CD4-positive, alpha-beta T cell treated with Interleukin-6 for 4 hours (primary cell): ENCODE measurements around the gene PTBP1.

ENCODE experiments used
- DNase-seq: peaks from one replicate; pipeline ENCODE4 v3.0.0-alpha.2; 2020; ENCODE audit warnings: mixed read lengths

PTBP1 gene

GRCh38 chr19:796692-797527, at the start of gene PTBP1:
Gene PTBP1 (plus strand): TSS chr19:797452. CDS start chr19:797498, 46 bp downstream.
- DNase-seq, result peak; percentile 99

- no peak for DNase-seq
Observed at GRCh38 chr19:748274-748598, 49.0 kb upstream of the PTBP1 start.

- DNase-seq, result no peak
Observed at GRCh38 chr19:749811-750210, 47.4 kb upstream of the PTBP1 start.

- no peak for DNase-seq
Observed at GRCh38 chr19:750640-751423, 46.4 kb upstream of the PTBP1 start, which contains the start of gene MISP. Gene MISP (plus strand): TSS chr19:751112. CDS start chr19:756947, 5,835 bp downstream.

- no peak for DNase-seq
Observed at GRCh38 chr19:751501-752341, 45.5 kb upstream of the PTBP1 start.

- no peak for DNase-seq
Observed at GRCh38 chr19:752652-753517, 44.4 kb upstream of the PTBP1 start.

- DNase-seq, result no peak
Observed at GRCh38 chr19:754530-754929, 42.7 kb upstream of the PTBP1 start.

- no peak for DNase-seq
Observed at GRCh38 chr19:755063-755462, 42.2 kb upstream of the PTBP1 start.

- DNase-seq, result no peak
Observed at GRCh38 chr19:756236-756635, 41.0 kb upstream of the PTBP1 start.

- no peak for DNase-seq
Observed at GRCh38 chr19:756821-757688, 40.2 kb upstream of the PTBP1 start.

- DNase-seq, result no peak
Observed at GRCh38 chr19:757811-758668, 39.2 kb upstream of the PTBP1 start.

GRCh38 chr19:763181-763580, 34.1 kb upstream of the PTBP1 start:
- DNase-seq, result no peak

GRCh38 chr19:763869-764268, 33.4 kb upstream of the PTBP1 start:
- no peak for DNase-seq

- DNase-seq, result no peak
Observed at GRCh38 chr19:764301-764700, 33.0 kb upstream of the PTBP1 start.

GRCh38 chr19:765179-765738, 32.0 kb upstream of the PTBP1 start:
- DNase-seq, result no peak

- DNase-seq, result no peak
Observed at GRCh38 chr19:768424-768823, 28.8 kb upstream of the PTBP1 start.

GRCh38 chr19:769616-770015, 27.6 kb upstream of the PTBP1 start:
- no peak for DNase-seq

GRCh38 chr19:771332-771785, 25.9 kb upstream of the PTBP1 start:
- DNase-seq, result peak; percentile 21

- no peak for DNase-seq
Observed at GRCh38 chr19:772063-772462, 25.2 kb upstream of the PTBP1 start.
